ENCODE results near the gene KCNIP3.
A peak's percentile ranks its signal among the peaks of the same experiment; 100 is the strongest.

The KCNIP3 gene

DNA sequence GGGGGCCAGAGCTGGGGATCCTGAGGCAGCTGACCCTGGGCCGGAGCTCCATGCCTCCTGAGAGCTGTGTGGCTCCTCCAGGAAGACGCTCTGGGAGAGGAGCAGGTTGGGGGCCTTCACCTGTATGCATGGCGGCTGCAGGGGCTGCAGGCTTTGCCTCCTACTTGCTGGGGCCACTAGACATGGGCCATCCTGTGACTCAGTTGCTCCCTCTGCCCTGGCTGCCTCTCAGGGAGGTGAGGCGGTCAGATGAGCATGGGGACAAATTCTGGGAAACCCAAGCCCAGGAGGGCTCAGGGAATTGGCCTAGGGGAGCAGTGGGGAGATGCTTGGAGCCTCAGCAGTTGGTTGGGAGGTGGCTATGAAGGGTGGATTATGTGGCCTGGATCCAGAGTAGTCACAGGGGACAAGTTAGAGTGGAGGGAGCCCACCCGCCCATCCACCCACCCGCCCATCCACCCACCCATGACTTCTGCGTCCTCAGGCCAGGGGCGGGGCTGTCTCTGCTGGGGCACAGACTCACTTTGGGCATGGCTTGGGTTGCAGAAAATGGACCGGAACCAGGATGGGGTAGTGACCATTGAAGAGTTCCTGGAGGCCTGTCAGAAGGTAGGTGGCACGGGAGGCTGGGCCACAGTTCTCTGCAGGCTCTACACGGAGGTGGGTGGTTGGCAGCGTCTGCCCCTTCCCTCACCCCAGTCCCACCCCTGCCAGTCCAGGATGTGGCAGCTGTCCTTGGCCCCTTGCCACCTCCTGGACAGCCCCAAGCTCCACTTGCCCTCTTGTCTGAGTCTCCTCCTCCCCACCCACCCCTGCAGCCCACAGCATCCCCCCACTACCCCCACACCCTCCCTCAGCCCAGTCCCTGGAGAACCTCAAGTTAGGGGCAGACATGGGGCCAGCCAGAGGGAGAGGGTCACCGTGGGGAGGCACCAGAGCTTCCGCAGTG, 85.8 kb downstream of the KCNIP3 start:
- no CpG with 5 or more reads among the region's 14 CpGs for WGBS, 2 donors (ENCODE audit: extremely low coverage in 2 of 2, insufficient read length in 2 of 2, insufficient replicate concordance in 1 of 2)
- H3K36me3 ChIP-seq (replicated peaks in 1 of 2; ENCODE audit: control insufficient read depth in 2 of 2, insufficient read depth in 2 of 2, low read length in 2 of 2), result no peaks in the 10 kb centered on the region
- H3K14ac ChIP-seq (ENCODE audit: low read length), result peak overlapping the region; percentile 56
- no peak overlapping the region for H2AFZ ChIP-seq (ENCODE audit: low read length)
- no peak overlapping the region for H3K4ac ChIP-seq (ENCODE audit: low read length)
- H3K9me3 ChIP-seq (replicated peaks in 1 of 2; ENCODE audit: control insufficient read depth in 2 of 2, insufficient read depth in 1 of 2, low read depth in 1 of 2, low read length in 2 of 2), result peaks cover 0 to 1% of the 10 kb centered on the region in 2 donors
- no peak overlapping the region for H2BK120ac ChIP-seq (ENCODE audit: low read depth, low read length)
- H3K4me1 ChIP-seq (ENCODE audit: control insufficient read depth in 2 of 2, insufficient read depth in 1 of 2, low read depth in 1 of 2, low read length in 2 of 2), result peaks cover 5 to 9% of the 10 kb centered on the region in 2 donors
- peaks cover 0 to 5% (median 3%) of the 10 kb centered on the region in 3 experiments for H3K27me3 ChIP-seq (ENCODE audit: control insufficient read depth in 3 of 3, insufficient read depth in 3 of 3, low read depth in 1 of 3, low read length in 3 of 3)
- peak overlapping the region; percentile 58 for H2BK12ac ChIP-seq (ENCODE audit: low read length)
- H2BK15ac ChIP-seq (ENCODE audit: low read length), result peak overlapping the region; percentile 49
- no peak for DNase-seq (ENCODE audit: low spot score)
- peak overlapping the region; percentile 17 for H3K23ac ChIP-seq (ENCODE audit: low read depth, low read length, poor library complexity)
- H3K27ac ChIP-seq (replicated peaks; ENCODE audit: low read length), result no peak overlapping the region
- H2BK5ac ChIP-seq (ENCODE audit: low read length), result no peak overlapping the region
- no peak overlapping the region for H4K8ac ChIP-seq (ENCODE audit: low read depth, low read length)
- no peak overlapping the region for H4K91ac ChIP-seq (ENCODE audit: low read depth, low read length, poor library complexity)
- peak overlapping the region; percentile 76 for H3K18ac ChIP-seq (ENCODE audit: low read length)
- H3K79me1 ChIP-seq (ENCODE audit: low read depth, low read length), result no peaks in the 10 kb centered on the region
- no peak overlapping the region for H3K4me2 ChIP-seq (ENCODE audit: insufficient read depth, low read length, poor library complexity, severe bottlenecking)
- H2AK5ac ChIP-seq (ENCODE audit: low read depth, low read length), result peak overlapping the region; percentile 81
- no peak overlapping the region for H3K9ac ChIP-seq (ENCODE audit: low read depth, low read length, poor library complexity)
- H3K4me3 ChIP-seq (ENCODE audit: low read length in 2 of 2), result no peak overlapping the region

- H3K27ac ChIP-seq (replicated peaks; ENCODE audit: low read length), result no peak overlapping the region
- H3K4me1 ChIP-seq (ENCODE audit: control insufficient read depth in 2 of 2, insufficient read depth in 1 of 2, low read depth in 1 of 2, low read length in 2 of 2), result peaks cover 5 to 9% of the 10 kb centered on the region in 2 donors
- DNase-seq (ENCODE audit: low spot score), result no peak
- H2BK5ac ChIP-seq (ENCODE audit: low read length), result no peak overlapping the region
- peak overlapping the region; percentile 76 for H3K18ac ChIP-seq (ENCODE audit: low read length)
- peak overlapping the region; percentile 56 for H3K14ac ChIP-seq (ENCODE audit: low read length)
- peaks cover 0 to 1% of the 10 kb centered on the region in 2 donors for H3K9me3 ChIP-seq (replicated peaks in 1 of 2; ENCODE audit: control insufficient read depth in 2 of 2, insufficient read depth in 1 of 2, low read depth in 1 of 2, low read length in 2 of 2)
- peaks cover 0 to 5% (median 3%) of the 10 kb centered on the region in 3 experiments for H3K27me3 ChIP-seq (ENCODE audit: control insufficient read depth in 3 of 3, insufficient read depth in 3 of 3, low read depth in 1 of 3, low read length in 3 of 3)
- no peaks in the 10 kb centered on the region for H3K79me1 ChIP-seq (ENCODE audit: low read depth, low read length)
- H3K4me3 ChIP-seq (ENCODE audit: low read length in 2 of 2), result no peak overlapping the region
- no CpG with 5 or more reads among the region's 9 CpGs for WGBS, 2 donors (ENCODE audit: extremely low coverage in 2 of 2, insufficient read length in 2 of 2, insufficient replicate concordance in 1 of 2)
- peak overlapping the region; percentile 49 for H2BK15ac ChIP-seq (ENCODE audit: low read length)
- H3K4me2 ChIP-seq (ENCODE audit: insufficient read depth, low read length, poor library complexity, severe bottlenecking), result no peak overlapping the region
- no peak overlapping the region for H4K8ac ChIP-seq (ENCODE audit: low read depth, low read length)
- no peak overlapping the region for H2AFZ ChIP-seq (ENCODE audit: low read length)
- H2BK120ac ChIP-seq (ENCODE audit: low read depth, low read length), result no peak overlapping the region
- peak overlapping the region; percentile 81 for H2AK5ac ChIP-seq (ENCODE audit: low read depth, low read length)
- no peak overlapping the region for H3K23ac ChIP-seq (ENCODE audit: low read depth, low read length, poor library complexity)
- H3K36me3 ChIP-seq (replicated peaks in 1 of 2; ENCODE audit: control insufficient read depth in 2 of 2, insufficient read depth in 2 of 2, low read length in 2 of 2), result no peaks in the 10 kb centered on the region
- H2BK12ac ChIP-seq (ENCODE audit: low read length), result peak overlapping the region; percentile 58
- H3K4ac ChIP-seq (ENCODE audit: low read length), result no peak overlapping the region
- H4K91ac ChIP-seq (ENCODE audit: low read depth, low read length, poor library complexity), result no peak overlapping the region
- H3K9ac ChIP-seq (ENCODE audit: low read depth, low read length, poor library complexity), result no peak overlapping the region
Measured at GRCh38 chr2:95383635-95384027, 86.5 kb downstream of the KCNIP3 start.

GRCh38 chr2:95384854-95385569, 87.9 kb downstream of the KCNIP3 start:
- Histone ChIP-seq H2BK15ac (ENCODE audit: low read length) (peak overlapping the region; percentile 81), H3K27me3 (ENCODE audit: control insufficient read depth in 3 of 3, insufficient read depth in 3 of 3, low read depth in 1 of 3, low read length in 3 of 3) (peaks cover 0 to 3% (median 2%) of the 10 kb centered on the region in 3 experiments), H3K14ac (ENCODE audit: low read length) (no peak overlapping the region), H3K18ac (ENCODE audit: low read length) (peak overlapping the region; percentile 87), H4K8ac (ENCODE audit: low read depth, low read length) (peak overlapping the region; percentile 84), H3K4me3 (ENCODE audit: low read length in 2 of 2) (no peak overlapping the region), H3K79me1 (ENCODE audit: low read depth, low read length) (no peaks in the 10 kb centered on the region), H2BK5ac (ENCODE audit: low read length) (peak overlapping the region; percentile 83), H3K23ac (ENCODE audit: low read depth, low read length, poor library complexity) (no peak overlapping the region), H2BK12ac (ENCODE audit: low read length) (peak overlapping the region; percentile 60), H2AFZ (ENCODE audit: low read length) (peak overlapping the region; percentile 84), H2BK120ac (ENCODE audit: low read depth, low read length) (peak overlapping the region; percentile 31), H3K4me2 (ENCODE audit: insufficient read depth, low read length, poor library complexity, severe bottlenecking) (no peak overlapping the region), H3K27ac (replicated peaks; ENCODE audit: low read length) (peak overlapping the region; percentile 8), H2AK5ac (ENCODE audit: low read depth, low read length) (peak overlapping the region; percentile 81), H4K91ac (ENCODE audit: low read depth, low read length, poor library complexity) (no peak overlapping the region), H3K4me1 (ENCODE audit: control insufficient read depth in 2 of 2, insufficient read depth in 1 of 2, low read depth in 1 of 2, low read length in 2 of 2) (peaks cover 5 to 7% of the 10 kb centered on the region in 2 donors), H3K36me3 (replicated peaks in 1 of 2; ENCODE audit: control insufficient read depth in 2 of 2, insufficient read depth in 2 of 2, low read length in 2 of 2) (no peaks in the 10 kb centered on the region), H3K9me3 (replicated peaks in 1 of 2; ENCODE audit: control insufficient read depth in 2 of 2, insufficient read depth in 1 of 2, low read depth in 1 of 2, low read length in 2 of 2) (peaks cover 0 to 1% of the 10 kb centered on the region in 2 donors), H3K4ac (ENCODE audit: low read length) (no peak overlapping the region), H3K9ac (ENCODE audit: low read depth, low read length, poor library complexity) (no peak overlapping the region)
- DNase-seq (ENCODE audit: low spot score), result no peak
- no CpG with 5 or more reads among the region's 12 CpGs for WGBS, 2 donors (ENCODE audit: extremely low coverage in 2 of 2, insufficient read length in 2 of 2, insufficient replicate concordance in 1 of 2)

Measured in neuronal stem cell (in vitro differentiated cells).